Measurements from ENCODE around the gene NRN1L.
A peak's percentile ranks its signal among the peaks of the same experiment; 100 is the strongest.

Gene NRN1L

DNA sequence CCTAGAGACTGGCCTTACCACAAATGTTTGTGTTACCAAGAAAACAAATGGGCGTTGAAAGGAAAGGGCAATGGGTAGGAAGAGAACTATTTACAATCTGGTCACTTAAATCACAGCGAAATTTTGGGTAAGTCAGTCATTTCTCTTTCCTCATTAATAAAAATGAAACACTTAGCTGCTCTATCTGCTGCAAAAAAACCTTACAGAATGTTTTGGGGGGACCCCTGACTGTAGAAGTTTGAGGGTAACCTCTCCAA lies 38.7 kb upstream of the NRN1L start:
- H3K27me3 ChIP-seq (ENCODE audit: control insufficient read depth, insufficient read depth, low read length, poor library complexity, severe bottlenecking): no peaks in the 10 kb centered on the region
- peaks cover 29% of the 10 kb centered on the region for H3K4me1 ChIP-seq (ENCODE audit: control insufficient read depth, insufficient read depth, low read length)
- WGBS, 2 experiments: 47 to 56% methylated on average over 2 of the region's 2 CpGs
- peak overlapping the region; percentile 65 for H3K27ac ChIP-seq (ENCODE audit: insufficient read depth, low read depth, low read length, poor library complexity, severe bottlenecking)
- H3K36me3 ChIP-seq (ENCODE audit: control insufficient read depth, insufficient read depth, low read length): no peaks in the 10 kb centered on the region
- H3K9me3 ChIP-seq (ENCODE audit: control insufficient read depth, low read length): no peaks in the 10 kb centered on the region
- H3K4me3 ChIP-seq (ENCODE audit: insufficient read depth, low read depth, low read length): peak overlapping the region; percentile 100

DNA sequence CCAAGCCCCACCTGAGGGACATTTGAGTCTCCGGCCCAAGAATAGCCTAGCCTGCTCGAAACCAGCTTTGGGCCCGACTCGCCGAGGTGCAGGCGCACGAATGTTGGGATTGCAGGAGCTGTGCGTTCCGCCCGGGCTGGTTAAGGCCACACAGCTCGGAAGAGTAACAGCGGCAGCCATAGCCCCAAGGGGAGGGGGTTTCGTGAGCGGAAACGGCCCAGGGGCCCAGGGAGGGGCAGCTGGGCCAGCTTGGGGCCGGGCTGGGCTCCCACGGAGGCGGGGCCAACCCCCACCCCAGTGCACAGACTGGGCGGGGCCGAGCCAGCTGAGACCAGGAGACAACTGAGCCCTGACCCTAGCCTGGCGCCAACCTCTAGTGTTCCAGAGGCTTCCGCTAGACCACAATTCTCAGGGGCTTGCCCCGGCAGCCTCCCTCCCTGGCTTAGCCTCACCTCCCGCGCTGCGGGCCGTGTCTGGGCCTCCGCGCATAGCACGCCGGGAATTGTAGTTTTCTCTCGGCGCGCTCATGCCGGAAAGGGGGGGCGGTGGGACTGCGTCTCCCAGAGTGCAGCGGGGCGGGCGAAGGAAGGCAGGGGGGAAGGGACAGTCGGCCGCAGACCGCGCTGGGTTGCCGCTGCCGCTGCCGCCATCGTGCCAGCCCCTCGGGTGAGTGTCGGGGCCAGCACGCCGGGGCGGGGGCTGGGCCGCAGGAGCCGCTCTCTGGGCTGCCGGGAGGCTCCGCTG lies 38.2 kb upstream of the NRN1L start, which contains the start of gene NUTF2:
Gene NUTF2, plus strand, starts transcription at position 614 of the 744 bp plus-strand sequence. CDS start 18,198 bp downstream, outside the sequence.
- H3K4me3 ChIP-seq (ENCODE audit: insufficient read depth, low read depth, low read length): peak within 1 kb of the TSS; percentile 100
- H3K4me1 ChIP-seq (ENCODE audit: control insufficient read depth, insufficient read depth, low read length): peaks cover 29% of the 10 kb centered on the region
- no peaks in the 10 kb centered on the region for H3K9me3 ChIP-seq (ENCODE audit: control insufficient read depth, low read length)
- H3K36me3 ChIP-seq (ENCODE audit: control insufficient read depth, insufficient read depth, low read length): no peaks in the 10 kb centered on the region
- 1% methylated on average over 57 of the region's 57 CpGs for WGBS, 2 experiments
- H3K27ac ChIP-seq (ENCODE audit: insufficient read depth, low read depth, low read length, poor library complexity, severe bottlenecking): peak within 1 kb of the TSS; percentile 65
- no peaks in the 10 kb centered on the region for H3K27me3 ChIP-seq (ENCODE audit: control insufficient read depth, insufficient read depth, low read length, poor library complexity, severe bottlenecking)

DNA sequence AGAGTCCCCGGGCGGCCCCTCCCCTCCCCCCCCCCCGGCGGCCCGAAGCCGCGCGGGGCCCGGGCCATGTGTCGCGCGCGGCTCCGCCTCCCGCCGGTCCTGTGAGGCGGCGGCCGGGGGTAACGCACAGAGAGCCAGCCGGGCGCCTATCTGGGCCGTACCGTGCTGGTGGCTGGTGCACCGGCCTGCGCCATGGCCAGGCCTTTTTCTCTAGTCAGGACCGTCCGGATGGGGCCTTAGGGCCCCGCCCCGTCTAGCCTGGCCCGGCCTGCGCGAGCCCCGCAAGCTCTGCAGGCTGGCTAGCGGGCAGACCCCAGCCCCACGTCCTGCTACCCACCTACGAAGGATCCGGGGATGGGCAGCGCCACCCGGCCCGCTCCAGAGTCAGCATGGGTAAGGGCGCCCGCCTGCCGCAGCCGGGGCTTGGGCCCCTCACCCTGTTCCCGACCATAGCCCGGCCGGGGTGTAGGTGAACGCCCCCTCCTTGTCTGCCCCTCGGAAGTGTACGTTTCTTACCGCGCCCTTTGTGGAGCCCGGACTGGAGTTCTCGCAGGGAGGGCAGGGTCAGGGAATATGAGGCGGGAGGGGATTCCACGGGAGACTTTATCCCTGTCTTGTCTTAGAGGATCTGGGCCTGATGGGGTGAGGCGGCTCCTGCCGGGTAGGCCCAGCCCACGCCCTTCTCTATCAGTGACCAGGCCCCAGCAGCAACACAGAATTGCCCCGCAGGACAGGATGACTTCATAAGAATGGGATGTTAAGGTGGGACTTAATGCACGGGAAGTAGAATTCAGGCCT lies 37.4 kb upstream of the NRN1L start, which contains the start of gene CENPT:
Gene CENPT, minus strand, starts transcription at position 630 of the 798 bp plus-strand sequence. CDS start 13,834 bp downstream, outside the sequence.
- Histone ChIP-seq H3K4me3 (ENCODE audit: insufficient read depth, low read depth, low read length) (peak within 1 kb of the TSS; percentile 100), H3K36me3 (ENCODE audit: control insufficient read depth, insufficient read depth, low read length) (no peaks in the 10 kb centered on the region), H3K4me1 (ENCODE audit: control insufficient read depth, insufficient read depth, low read length) (peaks cover 29% of the 10 kb centered on the region), H3K27ac (ENCODE audit: insufficient read depth, low read depth, low read length, poor library complexity, severe bottlenecking) (peak within 1 kb of the TSS; percentile 65), H3K9me3 (ENCODE audit: control insufficient read depth, low read length) (no peaks in the 10 kb centered on the region), H3K27me3 (ENCODE audit: control insufficient read depth, insufficient read depth, low read length, poor library complexity, severe bottlenecking) (no peaks in the 10 kb centered on the region)
- 0 to 1% methylated on average over 60 to 61 of the region's 62 CpGs for WGBS, 2 experiments

DNA sequence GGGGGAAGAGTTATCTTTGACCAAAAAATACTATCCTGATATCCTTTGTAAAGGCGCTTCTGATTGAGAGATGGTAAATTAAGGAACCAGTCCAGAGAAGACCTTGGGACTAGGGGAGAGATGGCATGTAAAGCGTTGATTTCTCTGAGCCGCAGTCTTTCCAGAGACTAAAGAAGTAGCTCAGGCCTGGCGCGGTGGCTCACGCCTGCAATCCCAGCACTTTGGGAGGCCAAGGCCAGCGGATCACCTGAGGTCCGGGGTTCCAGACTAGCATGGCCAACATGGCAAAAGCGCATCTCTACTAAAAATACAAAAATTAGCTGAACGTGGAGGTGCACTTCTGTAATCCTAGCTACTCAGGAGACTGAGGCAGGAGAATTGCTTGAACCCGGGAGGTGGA lies 36.6 kb upstream of the NRN1L start:
- H3K9me3 ChIP-seq (ENCODE audit: control insufficient read depth, low read length): no peaks in the 10 kb centered on the region
- H3K27ac ChIP-seq (ENCODE audit: insufficient read depth, low read depth, low read length, poor library complexity, severe bottlenecking): no peak overlapping the region
- WGBS, 2 experiments: 93 to 95% methylated on average over 11 of the region's 11 CpGs
- H3K27me3 ChIP-seq (ENCODE audit: control insufficient read depth, insufficient read depth, low read length, poor library complexity, severe bottlenecking): no peaks in the 10 kb centered on the region
- H3K4me1 ChIP-seq (ENCODE audit: control insufficient read depth, insufficient read depth, low read length): peaks cover 28% of the 10 kb centered on the region
- peak overlapping the region; percentile 100 for H3K4me3 ChIP-seq (ENCODE audit: insufficient read depth, low read depth, low read length)
- H3K36me3 ChIP-seq (ENCODE audit: control insufficient read depth, insufficient read depth, low read length): no peaks in the 10 kb centered on the region

DNA sequence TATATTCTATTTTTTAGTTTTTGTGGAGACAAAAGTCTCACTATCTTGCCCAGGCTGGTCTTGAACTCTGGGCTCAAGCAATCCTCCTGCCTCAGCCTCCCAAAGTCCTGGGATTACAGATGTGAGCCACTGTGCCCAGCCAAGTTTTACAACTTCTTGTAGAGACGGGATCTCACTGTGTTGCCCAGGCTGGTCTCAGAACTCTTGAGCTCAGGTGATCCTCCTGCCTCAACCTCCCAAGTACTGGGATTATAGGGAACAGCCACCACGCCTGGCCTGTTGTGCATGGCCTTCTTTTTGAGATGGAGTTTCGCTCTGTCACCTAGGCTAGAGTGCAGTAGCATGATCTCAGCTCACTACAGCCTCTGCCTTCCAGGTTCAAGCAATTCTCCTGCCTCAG lies 31.0 kb upstream of the NRN1L start:
- WGBS, 2 experiments: 87 to 94% methylated on average over 3 of the region's 3 CpGs
- H3K27ac ChIP-seq (ENCODE audit: insufficient read depth, low read depth, low read length, poor library complexity, severe bottlenecking): no peak overlapping the region
- H3K36me3 ChIP-seq (ENCODE audit: control insufficient read depth, insufficient read depth, low read length): no peaks in the 10 kb centered on the region

DNA sequence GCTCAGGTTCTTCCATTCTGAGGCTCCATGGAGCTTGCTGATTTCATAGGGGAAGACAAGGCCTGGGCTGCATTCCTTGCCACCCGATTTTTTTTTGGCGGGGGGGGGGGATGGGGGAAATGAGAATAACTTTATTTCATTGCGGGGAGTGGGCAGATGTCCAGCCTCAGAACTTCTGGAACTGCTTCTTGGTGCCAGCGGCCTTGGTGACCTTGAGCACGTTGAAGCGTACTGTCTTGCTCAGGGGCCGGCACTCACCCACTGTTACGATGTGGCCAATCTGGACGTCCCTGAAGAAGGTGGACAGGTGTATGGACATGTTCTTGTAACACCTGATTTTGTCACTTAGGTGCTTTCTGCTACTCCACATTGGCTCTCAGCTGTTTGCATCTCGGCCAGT lies 28.9 kb upstream of the NRN1L start:
- 92 to 95% methylated on average over 10 of the region's 10 CpGs for WGBS, 2 experiments
- H3K9me3 ChIP-seq (ENCODE audit: control insufficient read depth, low read length): no peaks in the 10 kb centered on the region
- H3K27ac ChIP-seq (ENCODE audit: insufficient read depth, low read depth, low read length, poor library complexity, severe bottlenecking): no peak overlapping the region
- H3K27me3 ChIP-seq (ENCODE audit: control insufficient read depth, insufficient read depth, low read length, poor library complexity, severe bottlenecking): no peaks in the 10 kb centered on the region
- no peaks in the 10 kb centered on the region for H3K4me1 ChIP-seq (ENCODE audit: control insufficient read depth, insufficient read depth, low read length)
- H3K36me3 ChIP-seq (ENCODE audit: control insufficient read depth, insufficient read depth, low read length): no peaks in the 10 kb centered on the region
- H3K4me3 ChIP-seq (ENCODE audit: insufficient read depth, low read depth, low read length): no peak overlapping the region

More for the DNA sequence above, 31.0 kb upstream of the NRN1L start:
- H3K27me3 ChIP-seq (ENCODE audit: control insufficient read depth, insufficient read depth, low read length, poor library complexity, severe bottlenecking): no peaks in the 10 kb centered on the region
- H3K4me1 ChIP-seq (ENCODE audit: control insufficient read depth, insufficient read depth, low read length): no peaks in the 10 kb centered on the region
- no peaks in the 10 kb centered on the region for H3K9me3 ChIP-seq (ENCODE audit: control insufficient read depth, low read length)
- no peak overlapping the region for H3K4me3 ChIP-seq (ENCODE audit: insufficient read depth, low read depth, low read length)

DNA sequence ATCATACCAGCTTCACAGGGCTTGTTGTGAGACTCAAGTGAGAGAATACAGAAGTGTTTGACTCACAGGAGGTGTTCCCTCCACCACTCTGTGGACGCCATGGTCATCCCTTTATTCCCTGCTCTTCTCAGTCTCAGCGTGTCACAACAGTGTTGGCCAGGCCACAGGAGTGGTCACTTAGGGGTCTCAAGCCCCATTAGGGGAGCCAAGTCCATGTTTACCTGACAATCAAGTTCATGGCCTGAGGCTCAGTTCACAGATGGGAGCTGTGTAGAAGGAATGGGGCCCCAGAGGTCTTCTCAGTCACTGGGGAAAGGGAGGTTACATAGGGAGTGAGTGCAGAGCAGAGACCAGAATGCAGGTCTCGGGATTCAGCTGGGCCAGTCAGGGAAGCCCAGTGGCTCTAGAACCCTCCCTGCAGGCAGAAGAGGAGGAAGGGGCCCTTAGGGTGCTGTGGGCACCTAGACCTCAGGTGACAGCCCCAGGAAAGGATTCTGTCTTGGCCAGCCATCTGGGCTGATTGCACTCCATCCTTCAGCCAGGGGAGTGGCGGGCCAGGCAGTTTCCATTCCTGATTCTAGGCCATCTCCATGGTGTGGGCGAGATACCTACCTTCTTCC lies 27.6 kb upstream of the NRN1L start:
- no peaks in the 10 kb centered on the region for H3K36me3 ChIP-seq (ENCODE audit: control insufficient read depth, insufficient read depth, low read length)
- no peaks in the 10 kb centered on the region for H3K4me1 ChIP-seq (ENCODE audit: control insufficient read depth, insufficient read depth, low read length)
- no peaks in the 10 kb centered on the region for H3K27me3 ChIP-seq (ENCODE audit: control insufficient read depth, insufficient read depth, low read length, poor library complexity, severe bottlenecking)
- no peaks in the 10 kb centered on the region for H3K9me3 ChIP-seq (ENCODE audit: control insufficient read depth, low read length)
- no peak overlapping the region for H3K4me3 ChIP-seq (ENCODE audit: insufficient read depth, low read depth, low read length)
- WGBS, 2 experiments: 92 to 93% methylated on average over 5 of the region's 5 CpGs
- H3K27ac ChIP-seq (ENCODE audit: insufficient read depth, low read depth, low read length, poor library complexity, severe bottlenecking): no peak overlapping the region

DNA sequence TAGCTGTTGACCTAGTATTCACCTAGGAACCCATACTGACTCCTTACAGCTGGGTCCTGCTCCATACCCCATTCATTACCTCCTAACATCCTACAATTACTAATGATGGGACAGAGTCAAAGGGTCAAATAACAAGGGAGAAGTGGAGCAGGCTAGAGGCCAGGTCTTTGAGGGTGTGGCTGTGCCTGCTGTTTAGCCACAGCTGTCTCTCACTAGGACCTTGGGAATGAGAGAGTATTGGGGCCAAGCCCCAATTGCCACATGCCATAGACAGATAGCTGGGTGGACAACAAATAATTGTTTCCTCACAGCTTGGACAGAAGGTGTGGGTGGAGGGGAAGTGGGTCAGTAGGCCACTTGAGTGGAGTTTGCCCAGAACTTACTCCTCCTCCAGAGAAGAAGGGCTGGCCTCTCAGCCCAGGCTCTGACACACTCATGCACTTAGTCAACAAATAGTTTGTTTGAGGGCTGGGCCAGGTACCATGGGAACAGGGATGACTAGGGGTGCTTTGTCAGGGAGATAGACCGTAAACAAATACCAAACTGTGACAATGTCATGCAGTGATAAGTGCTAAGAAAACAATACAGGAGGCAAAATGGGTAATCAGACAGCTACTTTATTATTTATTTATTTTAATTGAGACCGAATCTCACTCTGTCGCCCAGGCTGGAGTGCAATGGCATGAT lies 27.0 kb upstream of the NRN1L start:
- no peak overlapping the region for H3K4me3 ChIP-seq (ENCODE audit: insufficient read depth, low read depth, low read length)
- no peaks in the 10 kb centered on the region for H3K27me3 ChIP-seq (ENCODE audit: control insufficient read depth, insufficient read depth, low read length, poor library complexity, severe bottlenecking)
- 71% methylated on average over 3 of the region's 3 CpGs for WGBS, 2 experiments
- no peaks in the 10 kb centered on the region for H3K9me3 ChIP-seq (ENCODE audit: control insufficient read depth, low read length)
- no peak overlapping the region for H3K27ac ChIP-seq (ENCODE audit: insufficient read depth, low read depth, low read length, poor library complexity, severe bottlenecking)
- no peaks in the 10 kb centered on the region for H3K4me1 ChIP-seq (ENCODE audit: control insufficient read depth, insufficient read depth, low read length)
- no peaks in the 10 kb centered on the region for H3K36me3 ChIP-seq (ENCODE audit: control insufficient read depth, insufficient read depth, low read length)

DNA sequence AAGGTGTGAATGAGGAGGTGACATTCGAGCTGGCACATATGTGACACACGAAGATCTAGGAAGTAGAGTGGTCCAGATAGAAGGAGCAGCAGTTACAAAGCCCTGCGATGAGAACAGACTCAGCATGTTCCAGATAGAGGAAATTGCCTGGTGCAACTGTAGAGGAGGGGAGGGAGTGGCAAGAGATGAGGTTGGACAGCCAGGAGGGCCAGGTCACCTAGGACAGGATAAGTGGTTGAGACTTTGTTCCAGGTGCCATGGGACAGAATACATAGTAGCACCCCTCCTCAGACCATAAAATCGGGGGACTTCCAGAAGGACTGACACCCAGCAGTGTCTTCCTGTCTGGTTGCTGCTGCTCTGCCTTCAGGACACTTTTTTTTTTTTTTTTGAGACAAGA lies 26.2 kb upstream of the NRN1L start:
- H3K27me3 ChIP-seq (ENCODE audit: control insufficient read depth, insufficient read depth, low read length, poor library complexity, severe bottlenecking): no peaks in the 10 kb centered on the region
- WGBS, 2 experiments: 90 to 92% methylated on average over 4 of the region's 4 CpGs

More for the DNA sequence above, 26.2 kb upstream of the NRN1L start:
- H3K27ac ChIP-seq (ENCODE audit: insufficient read depth, low read depth, low read length, poor library complexity, severe bottlenecking): no peak overlapping the region
- H3K4me3 ChIP-seq (ENCODE audit: insufficient read depth, low read depth, low read length): no peak overlapping the region
- no peaks in the 10 kb centered on the region for H3K4me1 ChIP-seq (ENCODE audit: control insufficient read depth, insufficient read depth, low read length)
- H3K36me3 ChIP-seq (ENCODE audit: control insufficient read depth, insufficient read depth, low read length): no peaks in the 10 kb centered on the region
- no peaks in the 10 kb centered on the region for H3K9me3 ChIP-seq (ENCODE audit: control insufficient read depth, low read length)
